HCT116 (cell line): Measurements from ENCODE around the gene NIM1K. TPM values are rescaled to one million over a fixed set of nuclear protein-coding genes. Genes with fewer than 3 reads are reported as not detected.

ENCODE experiments used
- ATAC-seq: fragments of 200-7000 bp; cut with Tn5 transposase; 2 replicates; pipeline ENCODE4 v1.9.1; 2020; ENCODE audit warnings: mild to moderate bottlenecking, moderate library complexity
- BruUV-seq: library from RNA; stranded (reverse); fragments of 400-500 nt; replicated peaks from 2 replicates; lab custom pipeline; 2021; lab: Mats Ljungman, UMichigan
- CTCF ChIA-PET: fragments of 300-600 bp; sonication (Branson Sonifier 250); formaldehyde crosslinking; loops from one replicate; lab custom pipeline; 2021; ENCODE audit warnings: antibody characterized with exemption; lab: Charles Lee
- POLR2A ChIA-PET: fragments of 300-600, 350-600 bp; sonication (Branson Sonifier 250); formaldehyde crosslinking; loops from one replicate; lab custom pipeline; 2021; ENCODE audit warnings: antibody characterized with exemption; lab: Charles Lee
- RAD21 ChIA-PET, 2 experiments: fragments of 300-600 bp; sonication (Branson Sonifier 250); formaldehyde crosslinking; loops; one replicate each; lab custom pipeline; 2023; ENCODE audit warnings: low total read pairs in 2 of 2; ENCODE audit not compliant: uncharacterized antibody in 2 of 2, unreplicated experiment in 2 of 2, low non-redundant PET in 1 of 2; lab: Charles Lee
- DNase-seq: peaks from one replicate; pipeline ENCODE4 v3.0.0-alpha.2; 2010; ENCODE audit warnings: low read depth, low spot score
- H2AFZ ChIP-seq: fragments of 200-600 bp; shearing (Covaris generic), sonication (generic); 2 replicates; pipeline ENCODE4 v1.6.1; 2017; ENCODE audit warnings: low read depth, mixed run types, mixed read lengths, antibody characterized with exemption, low read length; ENCODE audit not compliant: poor library complexity, severe bottlenecking
- H3K27ac ChIP-seq: 2 replicates; pipeline ENCODE4 v1.5.1; 2012; ENCODE audit warnings: low read depth, low read length
- H3K27me3 ChIP-seq: fragments of 200-600 bp; sonication (generic); 2 replicates; pipeline ENCODE4 v1.6.1; 2016; ENCODE audit warnings: mixed run types, low read length, mixed read lengths; ENCODE audit not compliant: insufficient read depth
- H3K36me3 ChIP-seq, 2 experiments: fragments of 200-500 bp in 1 of 2; fragments of 200-600 bp in 1 of 2; sonication (Bioruptor generic) in 1 of 2; sonication (generic) in 1 of 2; 2 replicates each; pipeline versions ENCODE4 v1.5.1 to v1.6.1; 2014 to 2016; ENCODE audit warnings: low read length in 2 of 2, inconsistent platforms in 1 of 2, mixed read lengths in 1 of 2, mixed run types in 1 of 2; ENCODE audit not compliant: insufficient read depth in 2 of 2, control insufficient read depth in 1 of 2
- H3K4me1 ChIP-seq, 2 experiments: fragments of 200-600 bp in 1 of 2; sonication (generic) in 1 of 2; 2 replicates each; pipeline versions ENCODE4 v1.5.1 to v1.6.1; 2012 to 2017; ENCODE audit warnings: low read length in 2 of 2, inconsistent platforms in 1 of 2, mild to moderate bottlenecking in 1 of 2, mixed read lengths in 1 of 2, mixed run types in 1 of 2, moderate library complexity in 1 of 2; ENCODE audit not compliant: insufficient read depth in 2 of 2, control insufficient read depth in 1 of 2
- H3K4me2 ChIP-seq: fragments of 200-600 bp; sonication (generic); 2 replicates; pipeline ENCODE4 v1.6.1; 2017; ENCODE audit warnings: mixed run types, low read length, mixed read lengths
- H3K4me3 ChIP-seq, 2 experiments: fragments of 200-600 bp in 1 of 2; sonication (generic) in 1 of 2; replicated peaks in 1 of 2; 2 replicates each; pipeline ENCODE4 v1.5.1; 2011 to 2016; ENCODE audit warnings: low read length in 2 of 2, control low read depth in 1 of 2, low read depth in 1 of 2, mild to moderate bottlenecking in 1 of 2, mixed read lengths in 1 of 2, mixed run types in 1 of 2
- H3K79me2 ChIP-seq: fragments of 200-600 bp; sonication (generic); 2 replicates; pipeline ENCODE4 v1.6.1; 2017; ENCODE audit warnings: mild to moderate bottlenecking, mixed run types, low read length, moderate library complexity, mixed read lengths; ENCODE audit not compliant: insufficient read depth
- H3K9ac ChIP-seq: fragments of 200-600 bp; sonication (generic); 2 replicates; pipeline ENCODE4 v1.6.1; 2016; ENCODE audit warnings: low read length, mixed read lengths
- H3K9me2 ChIP-seq: fragments of 200-600 bp; sonication (generic), shearing (Covaris generic); 2 replicates; pipeline ENCODE4 v1.6.1; 2017; ENCODE audit warnings: mixed run types, mild to moderate bottlenecking, moderate library complexity; ENCODE audit not compliant: insufficient read depth
- H3K9me3 ChIP-seq, 2 experiments: fragments of 200-500 bp in 1 of 2; fragments of 200-600 bp in 1 of 2; sonication (Bioruptor generic) in 1 of 2; sonication (generic) in 1 of 2; 2 replicates each; pipeline ENCODE4 v1.6.1; 2014 to 2017; ENCODE audit warnings: low read length in 2 of 2, mixed read lengths in 2 of 2, inconsistent platforms in 1 of 2, low read depth in 1 of 2, mild to moderate bottlenecking in 1 of 2, mixed run types in 1 of 2, moderate library complexity in 1 of 2; ENCODE audit not compliant: control insufficient read depth in 1 of 2, insufficient read depth in 1 of 2
- H4K20me1 ChIP-seq: fragments of 200-600 bp; sonication (generic), shearing (Covaris generic); 2 replicates; pipeline ENCODE4 v1.6.1; 2017; ENCODE audit warnings: mixed run types, mild to moderate bottlenecking, moderate library complexity; ENCODE audit not compliant: insufficient read depth
- EGR1 ChIP-seq: IDR thresholded peaks from 2 replicates; pipeline ENCODE4 v1.6.1; 2012; ENCODE audit warnings: low read depth
- ELF1 ChIP-seq: IDR thresholded peaks from 2 replicates; pipeline ENCODE4 v1.6.1; 2012; ENCODE audit warnings: low read depth, borderline replicate concordance
- EZH2phosphoT487 ChIP-seq: fragments of 200-600 bp; IDR thresholded peaks from 2 replicates; pipeline ENCODE4 v1.6.1; 2018; ENCODE audit warnings: antibody characterized with exemption, borderline replicate concordance
- POLR2A ChIP-seq: IDR thresholded peaks from 2 replicates; pipeline ENCODE4 v1.7.0; 2011; ENCODE audit warnings: borderline replicate concordance; ENCODE audit not compliant: insufficient read depth, insufficient read length; ENCODE audit errors: extremely low read depth
- RAD21 ChIP-seq: IDR thresholded peaks from 2 replicates; pipeline ENCODE4 v1.6.1; 2012; ENCODE audit warnings: low read depth, mild to moderate bottlenecking
- SRF ChIP-seq: IDR thresholded peaks from 2 replicates; pipeline ENCODE4 v1.6.1; 2012; ENCODE audit warnings: low read depth
- YY1 ChIP-seq: IDR thresholded peaks from 2 replicates; pipeline ENCODE4 v1.6.1; 2011; ENCODE audit warnings: low read length, low read depth, moderate library complexity, mild to moderate bottlenecking; ENCODE audit not compliant: insufficient replicate concordance; ENCODE audit errors: extremely low read depth
- ZNF274 ChIP-seq: fragments of 200-500 bp; sonication (Bioruptor generic); IDR thresholded peaks from 2 replicates; pipeline ENCODE4 v1.6.1; 2014; ENCODE audit warnings: mild to moderate bottlenecking, low read depth, low read length, inconsistent platforms
- intact Hi-C: fragments of 100-400 bp; cut with micrococcal nuclease; formaldehyde crosslinking; loops from 2 replicates; pipeline ENCODE4 v1.10.0; 2022
- total RNA-seq: library from RNA; stranded (reverse); gene quantifications from one replicate; pipeline ENCODE4 v1.2.1, GENCODE V29; 2021; ENCODE audit not compliant: unreplicated experiment
- TF ChIP-seq, protein P1 (sequence below): IDR thresholded peaks from 2 replicates; pipeline ENCODE4 v1.6.1; 2012
- TF ChIP-seq, protein P2 (sequence below): IDR thresholded peaks from 2 replicates; pipeline ENCODE4 v1.6.1; 2012
- TF ChIP-seq, protein P3 (sequence below): IDR thresholded peaks from 2 replicates; pipeline ENCODE4 v1.6.1; 2011; ENCODE audit warnings: mild to moderate bottlenecking, low read length, moderate library complexity; ENCODE audit not compliant: insufficient replicate concordance; ENCODE audit errors: extremely low read depth

NIM1K gene
- total RNA-seq, 1 experiment from 2014 or later = 0.44 TPM

DNA sequence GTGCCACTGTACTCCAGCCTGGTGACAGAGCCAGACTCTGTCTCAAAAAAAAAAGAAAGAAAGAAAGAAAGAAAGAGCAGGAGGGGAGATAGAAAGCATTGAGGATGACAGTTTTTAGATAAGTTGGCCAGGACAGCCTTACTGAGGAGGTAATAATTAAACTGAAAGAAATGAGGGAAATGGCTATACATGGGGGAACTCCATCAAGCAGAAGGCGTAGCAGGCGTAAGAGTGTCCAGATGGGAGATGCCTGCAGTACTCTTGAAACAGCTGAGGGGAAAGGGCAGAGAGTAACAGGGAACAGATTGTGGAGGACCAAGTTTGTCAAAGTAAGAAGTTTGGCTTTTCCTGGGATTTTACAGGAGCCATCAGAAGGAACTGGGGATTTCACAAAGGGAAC is 63.7 kb downstream of the NIM1K start (continued):
- TF ChIP-seq POLR2A (no peak), EGR1 (no peak), ZNF274 (no peak), EZH2phosphoT487 (no peak), RAD21 (no peak), YY1 (no peak), ELF1 (no peak), SRF (no peak)
- TF ChIP-seq, protein P1, sequence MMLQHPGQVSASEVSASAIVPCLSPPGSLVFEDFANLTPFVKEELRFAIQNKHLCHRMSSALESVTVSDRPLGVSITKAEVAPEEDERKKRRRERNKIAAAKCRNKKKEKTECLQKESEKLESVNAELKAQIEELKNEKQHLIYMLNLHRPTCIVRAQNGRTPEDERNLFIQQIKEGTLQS = no peak
- TF ChIP-seq, protein P2, sequence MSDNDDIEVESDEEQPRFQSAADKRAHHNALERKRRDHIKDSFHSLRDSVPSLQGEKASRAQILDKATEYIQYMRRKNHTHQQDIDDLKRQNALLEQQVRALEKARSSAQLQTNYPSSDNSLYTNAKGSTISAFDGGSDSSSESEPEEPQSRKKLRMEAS = no peak

DNA sequence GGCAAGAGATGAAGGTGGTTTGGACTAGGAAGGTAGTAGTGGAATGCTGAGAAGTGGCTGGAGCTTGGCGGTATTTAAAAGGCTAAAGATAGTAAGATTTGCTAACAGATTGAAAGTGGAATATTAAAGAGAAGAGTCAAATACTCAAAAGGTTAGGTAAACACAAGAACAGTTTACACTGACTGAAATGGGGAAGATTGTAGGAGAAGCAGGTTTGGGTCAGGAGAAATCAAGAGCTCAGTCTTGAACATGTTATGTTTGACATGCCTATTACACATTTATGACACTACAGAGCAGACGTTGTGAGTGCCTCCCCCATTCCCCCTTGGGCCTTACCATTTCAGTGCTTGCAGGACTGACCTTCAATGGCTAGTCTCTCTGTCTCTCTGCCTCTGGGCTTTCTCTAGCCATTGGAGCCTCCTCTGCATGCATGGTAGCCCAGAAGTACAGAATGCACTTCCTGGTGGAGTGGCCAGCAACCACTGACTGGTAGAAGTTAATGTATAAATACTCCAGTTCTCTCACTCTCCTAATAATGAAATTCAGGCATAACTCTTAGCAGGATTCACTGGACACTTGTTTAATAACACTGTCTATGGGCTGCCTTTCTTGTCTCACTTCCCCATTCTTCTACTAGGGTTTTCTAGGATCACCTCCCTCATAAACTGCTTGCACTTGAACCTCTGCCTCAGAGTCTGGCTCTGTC is 64.4 kb downstream of the NIM1K start:
- TF ChIP-seq, protein P3, sequence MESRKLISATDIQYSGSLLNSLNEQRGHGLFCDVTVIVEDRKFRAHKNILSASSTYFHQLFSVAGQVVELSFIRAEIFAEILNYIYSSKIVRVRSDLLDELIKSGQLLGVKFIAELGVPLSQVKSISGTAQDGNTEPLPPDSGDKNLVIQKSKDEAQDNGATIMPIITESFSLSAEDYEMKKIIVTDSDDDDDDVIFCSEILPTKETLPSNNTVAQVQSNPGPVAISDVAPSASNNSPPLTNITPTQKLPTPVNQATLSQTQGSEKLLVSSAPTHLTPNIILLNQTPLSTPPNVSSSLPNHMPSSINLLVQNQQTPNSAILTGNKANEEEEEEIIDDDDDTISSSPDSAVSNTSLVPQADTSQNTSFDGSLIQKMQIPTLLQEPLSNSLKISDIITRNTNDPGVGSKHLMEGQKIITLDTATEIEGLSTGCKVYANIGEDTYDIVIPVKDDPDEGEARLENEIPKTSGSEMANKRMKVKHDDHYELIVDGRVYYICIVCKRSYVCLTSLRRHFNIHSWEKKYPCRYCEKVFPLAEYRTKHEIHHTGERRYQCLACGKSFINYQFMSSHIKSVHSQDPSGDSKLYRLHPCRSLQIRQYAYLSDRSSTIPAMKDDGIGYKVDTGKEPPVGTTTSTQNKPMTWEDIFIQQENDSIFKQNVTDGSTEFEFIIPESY = no peak
- no peak for TF ChIP-seq EZH2phosphoT487
- no peaks in the 10 kb centered on the region for H3K9me3 ChIP-seq
- no peak overlapping the region for H3K4me3 ChIP-seq
- no TSS peak for BruUV-seq
- intact Hi-C loops = no loop called here
- no peaks in the 10 kb centered on the region for H3K9me2 ChIP-seq
- H3K27me3 ChIP-seq = no peaks in the 10 kb centered on the region
- no peaks in the 10 kb centered on the region for H3K36me3 ChIP-seq
- no peak for DNase-seq
- H3K27ac ChIP-seq = no peak overlapping the region
- no peak overlapping the region for H3K4me2 ChIP-seq
- H2AFZ ChIP-seq = no peak overlapping the region
- ChIA-PET CTCF (no interaction called here), POLR2A (no interaction called here), RAD21 (no interaction called here)
- no peak overlapping the region for H3K9ac ChIP-seq
- H3K79me2 ChIP-seq = no peaks in the 10 kb centered on the region
- no peaks in the 10 kb centered on the region for H4K20me1 ChIP-seq
- H3K4me1 ChIP-seq = no peaks in the 10 kb centered on the region
- no peak for ATAC-seq
